Stimulated activated CD4-positive, alpha-beta T cell treated with anti-CD3 and anti-CD28 coated beads, Interleukin-1b, Interleukin-23, amount 100 ng/mL, for 1 hour (primary cell): ENCODE results near the gene GHR.

Experiments
- DNase-seq, 2 donors: peaks; one replicate each; pipeline ENCODE4 v3.0.0-alpha.2; 2020; ENCODE audit warnings: low read depth in 2 of 2

Gene GHR

GRCh38 chr5:42423285-42424165, at the start of gene GHR:
GHR (plus strand) TSS chr5:42423439; CDS start chr5:42565875, 142,436 bp downstream.
- DNase-seq: no peak

GRCh38 chr5:42374679-42375273, 48.5 kb upstream of the GHR start:
- DNase-seq: no peak

GRCh38 chr5:42377496-42377895, 45.7 kb upstream of the GHR start:
- DNase-seq: no peak

GRCh38 chr5:42381973-42382372, 41.3 kb upstream of the GHR start:
- no peak for DNase-seq

- no peak for DNase-seq
These were observed 35.7 kb upstream of the GHR start for GRCh38 chr5:42387563-42387962.

- no peak for DNase-seq
These were observed 33.1 kb upstream of the GHR start for GRCh38 chr5:42390115-42390514.

- DNase-seq: no peak
These were observed 30.3 kb upstream of the GHR start for GRCh38 chr5:42392917-42393316.

GRCh38 chr5:42396111-42396510, 27.1 kb upstream of the GHR start:
- DNase-seq: no peak

GRCh38 chr5:42397267-42397666, 26.0 kb upstream of the GHR start:
- no peak for DNase-seq

GRCh38 chr5:42399702-42400101, 23.5 kb upstream of the GHR start:
- no peak for DNase-seq

GRCh38 chr5:42400474-42400873, 22.8 kb upstream of the GHR start:
- DNase-seq: no peak

- DNase-seq: no peak
These were observed 20.0 kb upstream of the GHR start for GRCh38 chr5:42403236-42403635.

- DNase-seq: no peak
These were observed 18.9 kb upstream of the GHR start for GRCh38 chr5:42404366-42404765.

- no peak for DNase-seq
These were observed 3.9 kb upstream of the GHR start for GRCh38 chr5:42419294-42419693.

GRCh38 chr5:42422656-42423280, 471 bp upstream of the GHR start:
- no peak for DNase-seq

GRCh38 chr5:42426016-42426415, 2.8 kb downstream of the GHR start:
- DNase-seq: no peak

GRCh38 chr5:42429694-42430093, 6.5 kb downstream of the GHR start:
- DNase-seq: no peak

GRCh38 chr5:42434047-42434724, 10.9 kb downstream of the GHR start:
- DNase-seq: no peak

GRCh38 chr5:42436051-42436450, 12.8 kb downstream of the GHR start:
- no peak for DNase-seq

GRCh38 chr5:42454216-42454995, 31.2 kb downstream of the GHR start:
- no peak for DNase-seq

- no peak for DNase-seq
These were observed 37.8 kb downstream of the GHR start for GRCh38 chr5:42461033-42461432.

GRCh38 chr5:42461507-42461906, 38.3 kb downstream of the GHR start:
- DNase-seq: no peak
